IPS-18c (cell line): ENCODE results near the gene DOCK4.

Source experiments
- H3K4me3 ChIP-seq: 2 replicates; pipeline ENCODE4 v1.7.0; 2013; ENCODE audit warnings: low read depth, mild to moderate bottlenecking, low read length, moderate library complexity; ENCODE audit not compliant: insufficient read depth
- H3K9me3 ChIP-seq: one replicate; pipeline ENCODE4 v1.6.1; 2013; ENCODE audit warnings: mild to moderate bottlenecking, low read length, moderate library complexity; ENCODE audit not compliant: control insufficient read depth, insufficient read depth

DOCK4 gene

DNA sequence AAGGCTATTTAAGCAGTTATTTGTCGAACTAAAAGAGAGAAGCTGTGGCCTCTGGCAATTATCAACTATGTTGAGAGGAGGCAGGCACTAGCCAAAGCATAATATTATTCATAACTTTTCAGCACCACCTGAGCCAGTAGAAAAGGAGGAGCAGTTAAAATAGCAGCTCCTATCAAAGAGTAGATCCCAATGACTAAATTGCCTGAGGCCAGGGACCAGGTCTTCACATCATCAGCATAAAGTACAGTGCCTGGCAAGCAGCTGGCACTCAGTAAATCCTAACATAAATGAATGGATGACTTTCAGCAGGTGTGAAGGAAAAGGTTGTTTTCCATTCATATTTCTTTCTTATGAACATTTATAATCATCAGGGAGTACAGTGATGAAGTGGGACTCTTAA is 334.9 kb downstream of the DOCK4 start:
- Histone ChIP-seq H3K4me3 (no peak overlapping the region), H3K9me3 (no peaks in the 10 kb centered on the region)

DNA sequence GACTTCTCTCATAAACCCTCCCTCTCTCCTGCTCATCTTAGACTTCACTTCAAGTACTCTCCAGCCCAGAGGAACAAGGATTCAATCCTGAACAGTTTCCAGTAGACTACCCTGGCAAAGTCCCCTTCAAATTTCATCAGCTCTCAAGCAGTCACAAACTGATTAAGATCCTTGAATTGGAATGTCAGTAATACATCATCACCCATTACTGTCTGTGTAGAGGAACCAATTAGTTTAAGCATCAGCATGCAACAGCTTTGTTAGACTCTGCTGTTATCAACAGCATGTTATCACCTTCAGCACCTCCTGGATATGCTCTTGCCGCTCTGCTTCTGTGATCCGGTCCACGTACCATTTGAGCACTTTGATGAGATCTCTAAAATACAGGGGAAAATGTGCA is 336.9 kb downstream of the DOCK4 start:
- no peaks in the 10 kb centered on the region for H3K9me3 ChIP-seq

DNA sequence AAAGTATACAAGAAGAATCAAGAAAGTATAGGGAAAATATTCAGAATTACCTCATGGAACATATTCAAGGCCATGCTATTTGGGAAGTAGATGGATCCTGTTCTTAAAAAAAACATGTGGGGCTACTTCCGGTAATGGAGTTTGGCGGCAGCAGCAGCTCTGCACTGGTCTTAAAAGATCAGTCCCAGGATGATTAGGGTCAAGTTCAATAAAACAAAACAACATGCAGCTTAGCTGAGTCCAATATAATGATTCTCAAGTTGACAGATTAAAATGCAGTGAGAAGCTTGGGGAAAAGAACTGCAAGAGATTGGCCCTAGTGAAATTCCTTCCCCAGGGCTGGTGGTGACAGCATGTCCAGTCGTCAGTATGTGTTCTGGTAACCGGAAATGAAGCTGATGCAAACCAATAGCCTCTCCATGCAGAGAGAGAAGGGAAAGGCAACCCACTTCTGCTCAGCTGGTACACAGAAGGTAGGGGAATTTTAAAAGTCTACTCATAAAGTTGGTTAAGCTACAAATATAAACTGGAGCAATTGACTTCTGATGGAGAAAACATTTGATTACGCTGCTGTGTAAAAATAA is 338.8 kb downstream of the DOCK4 start:
- no peak overlapping the region for H3K4me3 ChIP-seq
- no peaks in the 10 kb centered on the region for H3K9me3 ChIP-seq

More for the DNA sequence above, 336.9 kb downstream of the DOCK4 start:
- H3K4me3 ChIP-seq = no peak overlapping the region

DNA sequence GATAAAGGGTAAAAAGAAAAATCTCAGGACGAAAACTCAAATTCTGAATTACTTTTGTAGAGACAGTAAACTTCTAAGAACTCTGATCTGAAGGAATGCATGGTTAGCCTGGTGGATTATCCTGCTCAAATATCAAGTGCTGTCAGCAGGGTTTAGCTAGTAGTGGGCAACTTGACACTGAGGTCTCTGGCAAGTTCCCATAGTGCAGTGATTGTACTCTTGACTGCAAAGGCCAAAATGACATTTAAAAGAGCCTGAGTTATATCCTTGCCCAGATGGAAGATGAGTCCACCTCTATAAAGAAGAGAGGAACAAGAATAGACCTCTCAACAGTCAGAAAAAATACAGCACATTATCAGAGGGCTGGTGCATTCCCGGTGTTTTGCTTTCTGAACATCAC is 339.4 kb downstream of the DOCK4 start:
- Histone ChIP-seq H3K9me3 (no peaks in the 10 kb centered on the region), H3K4me3 (no peak overlapping the region)

DNA sequence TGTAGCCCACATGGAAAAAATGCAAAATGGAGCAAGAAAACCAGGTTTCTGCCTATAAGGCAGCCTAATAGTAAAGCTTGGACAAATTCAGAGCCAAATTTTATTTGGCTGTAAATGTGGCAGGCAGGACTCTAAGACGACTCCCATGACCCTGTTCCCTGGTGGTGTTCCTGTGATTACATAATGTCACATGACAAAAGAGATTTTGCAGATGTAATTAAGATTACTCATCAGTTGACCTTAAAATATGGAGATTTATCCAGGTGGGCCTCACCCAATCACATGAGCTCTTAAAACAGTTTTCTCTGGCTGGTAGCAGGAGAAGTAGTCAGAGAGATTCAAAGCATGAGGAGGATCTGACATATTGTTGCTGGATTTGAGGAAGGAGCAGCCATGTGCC is 340.8 kb downstream of the DOCK4 start:
- H3K4me3 ChIP-seq = no peak overlapping the region
- no peaks in the 10 kb centered on the region for H3K9me3 ChIP-seq

DNA sequence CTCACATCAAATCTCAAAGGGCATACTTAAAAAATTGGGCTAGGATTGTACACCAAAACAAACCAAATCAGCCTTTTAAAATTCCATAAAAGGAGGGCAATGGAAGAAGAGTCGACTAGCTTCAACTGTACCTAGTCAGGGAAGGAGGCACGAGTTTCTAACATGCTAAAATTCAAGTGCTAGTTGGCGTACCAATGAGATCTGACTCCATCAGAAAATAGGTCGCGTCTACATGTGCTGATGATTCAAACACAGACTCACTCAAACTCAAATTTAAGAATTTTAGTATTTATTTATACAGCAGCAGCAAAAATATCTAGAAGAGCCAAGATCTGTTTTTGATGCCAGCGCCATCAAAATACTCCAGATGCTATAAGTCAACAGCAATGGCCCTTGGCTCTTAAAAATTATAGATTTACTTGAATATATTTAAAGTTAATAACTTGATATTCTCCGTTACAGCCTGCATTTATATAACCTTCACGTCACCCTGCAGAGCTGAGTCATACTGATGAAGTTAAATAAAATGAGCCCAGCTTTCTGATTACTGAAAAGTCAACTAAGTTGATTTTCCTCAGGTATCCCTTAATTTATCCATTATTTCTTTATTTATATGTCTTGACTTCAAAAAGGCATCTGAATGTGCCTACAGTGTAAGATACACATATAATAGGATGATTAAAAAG is 341.8 kb downstream of the DOCK4 start:
- H3K9me3 ChIP-seq = no peaks in the 10 kb centered on the region
- H3K4me3 ChIP-seq = no peak overlapping the region

DNA sequence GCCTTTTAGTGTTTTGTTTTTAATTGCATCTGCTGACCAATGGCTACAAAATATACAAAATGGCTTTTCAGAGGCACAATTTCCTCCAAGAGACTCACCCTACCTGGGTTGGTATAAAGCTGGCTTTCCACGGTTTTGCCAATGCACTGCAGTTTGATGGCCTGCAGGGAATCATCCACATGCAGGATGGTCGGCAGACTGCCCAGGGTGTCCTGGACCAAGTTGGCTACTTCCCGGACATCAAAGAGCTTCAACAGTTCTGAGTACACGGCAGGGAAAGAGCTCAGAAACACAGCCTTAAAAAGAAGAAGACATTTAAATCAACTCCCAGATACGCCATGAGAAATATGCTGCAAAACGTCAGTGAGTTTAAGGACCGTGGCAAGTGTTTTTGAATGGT is 342.9 kb downstream of the DOCK4 start:
- Histone ChIP-seq H3K4me3 (no peak overlapping the region), H3K9me3 (no peaks in the 10 kb centered on the region)

DNA sequence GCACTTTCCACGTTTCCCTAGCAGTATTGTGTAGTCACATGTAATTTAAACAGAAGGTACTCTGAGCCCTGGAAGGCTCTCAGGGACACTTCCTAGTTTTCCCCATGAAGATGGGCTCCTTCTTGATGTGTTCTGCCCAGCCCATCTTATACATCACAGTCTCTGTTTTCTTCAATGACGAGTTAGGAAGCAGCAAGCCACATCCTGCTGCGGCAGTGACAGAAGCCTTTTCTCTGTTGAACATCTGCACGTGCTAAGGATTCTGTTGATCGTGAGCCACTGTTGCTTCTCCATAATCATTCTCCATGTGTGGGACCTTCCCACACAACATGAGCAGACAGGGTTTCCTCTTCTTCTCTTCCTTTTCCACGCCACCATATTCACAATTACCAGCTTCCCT is 346.0 kb downstream of the DOCK4 start:
- no peaks in the 10 kb centered on the region for H3K9me3 ChIP-seq
- no peak overlapping the region for H3K4me3 ChIP-seq

DNA sequence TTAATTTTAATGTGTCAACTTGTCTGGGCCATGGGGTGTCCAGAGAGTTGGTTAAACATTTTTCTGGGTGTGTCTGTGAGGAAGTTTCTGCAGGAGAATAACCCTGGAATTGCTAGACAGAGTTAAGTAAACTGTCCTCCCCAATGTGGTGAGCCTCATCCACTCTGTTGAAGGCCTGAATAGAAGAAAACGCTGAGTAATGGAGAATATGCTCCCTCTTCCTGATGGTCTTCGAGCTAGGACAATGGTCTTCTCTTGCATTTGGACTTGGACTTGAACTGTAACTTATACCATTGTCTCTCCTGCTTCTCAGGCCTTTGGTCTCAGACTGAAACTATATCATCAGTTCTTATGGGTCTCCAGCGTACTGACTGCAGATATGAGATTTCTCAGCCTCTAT is 347.9 kb downstream of the DOCK4 start:
- Histone ChIP-seq H3K4me3 (no peak overlapping the region), H3K9me3 (no peaks in the 10 kb centered on the region)

DNA sequence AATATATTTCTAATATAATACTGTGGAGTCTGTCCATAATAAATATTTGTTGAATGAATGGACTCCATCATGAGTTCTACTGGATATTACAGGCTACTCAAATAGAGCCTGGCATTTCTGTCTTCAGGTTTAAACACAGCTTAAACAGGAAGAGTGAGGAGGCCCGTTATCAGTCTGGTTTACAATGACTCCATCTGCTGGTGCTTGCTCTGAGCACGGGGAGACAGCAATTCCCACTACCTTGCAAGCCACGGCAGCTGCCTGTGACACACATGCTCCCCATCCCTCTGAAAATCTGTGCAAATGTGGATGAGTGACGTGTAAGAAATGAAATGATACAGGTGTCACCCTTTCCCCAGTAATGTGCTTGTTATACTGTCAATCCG is 350.4 kb downstream of the DOCK4 start:
- Histone ChIP-seq H3K4me3 (no peak overlapping the region), H3K9me3 (no peaks in the 10 kb centered on the region)

DNA sequence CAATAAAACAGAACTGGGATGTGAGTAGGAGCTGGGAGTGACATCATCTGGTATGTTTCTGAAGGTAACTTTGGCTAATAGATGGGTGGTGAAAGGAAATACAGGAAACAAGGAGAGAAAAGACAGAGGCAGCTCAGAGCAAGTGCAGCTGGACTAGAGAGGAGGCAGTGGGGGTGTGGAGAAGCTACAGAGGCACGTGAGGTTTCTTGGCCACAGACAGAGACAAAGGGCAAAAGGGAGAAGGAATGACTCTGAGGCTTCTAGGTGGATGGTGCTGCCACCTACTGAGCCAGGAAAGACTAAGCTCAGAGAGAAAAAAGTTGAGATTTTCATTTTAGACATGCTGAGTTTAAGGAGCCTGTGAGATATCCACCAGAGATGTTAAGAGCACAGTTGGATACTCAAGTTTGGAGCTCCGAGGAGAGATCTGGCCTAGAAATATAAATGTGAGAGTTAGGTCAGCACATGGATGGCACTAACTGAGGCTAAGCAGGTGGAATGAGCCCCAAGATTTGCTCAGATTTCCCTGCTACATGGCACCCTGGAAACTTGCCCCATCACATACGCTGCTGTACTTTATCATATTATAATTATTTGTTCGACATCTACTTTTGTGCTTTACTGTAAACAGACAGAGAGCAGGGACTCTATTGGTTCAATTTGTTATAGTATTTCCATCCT is 350.9 kb downstream of the DOCK4 start:
- no peak overlapping the region for H3K4me3 ChIP-seq
- no peaks in the 10 kb centered on the region for H3K9me3 ChIP-seq

DNA sequence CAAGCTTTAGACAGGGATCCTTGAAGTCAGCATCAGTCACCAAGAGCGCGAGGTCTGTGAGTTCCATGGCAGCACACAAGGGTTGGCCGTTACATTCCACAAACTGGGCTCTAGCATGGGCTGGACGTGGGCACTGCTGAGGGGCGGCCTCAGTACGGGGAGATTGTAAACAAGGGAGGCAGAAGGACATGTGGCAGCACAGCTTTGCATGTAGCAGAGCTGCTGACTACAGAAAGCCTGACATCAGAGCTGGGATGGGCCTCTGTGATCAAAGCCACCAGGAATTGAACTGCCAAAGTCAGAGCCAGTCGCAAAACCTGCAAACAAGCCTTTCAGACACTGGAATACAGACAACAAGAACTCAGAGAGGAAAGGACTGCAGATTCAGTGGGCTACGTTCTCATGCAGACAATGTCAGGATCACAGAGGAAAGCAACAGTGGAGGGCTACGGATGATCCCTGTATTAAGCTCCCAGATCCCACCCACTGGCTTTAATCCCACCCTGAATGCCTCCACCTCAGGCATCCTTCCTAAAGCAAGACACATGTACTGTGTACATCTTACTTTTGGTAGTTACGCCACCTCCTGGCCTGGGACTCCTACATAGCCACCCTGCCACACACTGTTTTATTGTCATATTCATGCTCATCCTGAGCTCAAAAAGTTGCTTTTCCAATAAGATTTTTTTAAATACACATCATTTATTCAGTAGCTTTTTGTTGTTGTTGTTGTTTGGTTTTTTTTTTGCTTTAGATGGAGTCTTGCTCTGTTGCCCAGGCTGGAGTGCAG is 352.8 kb downstream of the DOCK4 start:
- no peak overlapping the region for H3K4me3 ChIP-seq

DNA sequence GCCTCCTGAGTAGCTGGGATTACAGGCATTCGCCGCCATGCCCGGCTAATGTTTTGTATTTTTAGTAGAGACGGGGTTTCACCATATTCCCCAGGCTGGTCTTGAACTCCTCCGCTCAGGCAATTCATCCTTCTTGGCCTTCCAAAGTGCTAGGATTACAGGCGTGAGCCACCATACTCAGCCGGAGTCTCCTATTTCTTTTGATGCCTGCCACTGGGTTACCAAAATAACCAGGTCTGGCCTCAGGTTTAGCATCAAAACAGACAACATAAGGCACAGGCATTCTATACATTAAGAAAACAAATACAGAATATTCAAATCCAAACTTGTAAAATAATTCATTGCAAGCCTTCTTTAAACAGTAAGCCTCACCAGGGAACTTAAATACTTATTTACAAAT is 354.1 kb downstream of the DOCK4 start:
- H3K9me3 ChIP-seq = no peaks in the 10 kb centered on the region
- no peak overlapping the region for H3K4me3 ChIP-seq

More for the DNA sequence above, 352.8 kb downstream of the DOCK4 start:
- no peaks in the 10 kb centered on the region for H3K9me3 ChIP-seq

DNA sequence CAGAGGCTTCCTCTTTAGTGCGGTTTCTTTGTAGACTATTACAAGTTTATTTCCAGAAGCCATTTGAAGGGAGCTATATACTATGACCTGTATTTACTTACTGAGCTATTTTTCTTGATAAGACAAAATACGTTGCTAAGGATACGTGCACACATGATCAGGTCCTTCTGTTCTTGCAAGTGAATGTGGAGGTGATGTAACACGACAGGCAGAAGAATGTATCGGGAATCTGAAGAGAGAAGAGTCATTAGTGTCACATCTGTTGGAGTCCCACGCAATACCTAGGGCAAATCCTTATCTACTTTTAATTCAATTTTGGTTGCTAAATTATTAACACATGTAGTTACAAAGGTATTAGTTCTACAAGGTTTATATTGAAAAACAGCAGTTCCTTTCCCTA is 359.3 kb downstream of the DOCK4 start:
- H3K4me3 ChIP-seq = no peak overlapping the region
- H3K9me3 ChIP-seq = no peaks in the 10 kb centered on the region

DNA sequence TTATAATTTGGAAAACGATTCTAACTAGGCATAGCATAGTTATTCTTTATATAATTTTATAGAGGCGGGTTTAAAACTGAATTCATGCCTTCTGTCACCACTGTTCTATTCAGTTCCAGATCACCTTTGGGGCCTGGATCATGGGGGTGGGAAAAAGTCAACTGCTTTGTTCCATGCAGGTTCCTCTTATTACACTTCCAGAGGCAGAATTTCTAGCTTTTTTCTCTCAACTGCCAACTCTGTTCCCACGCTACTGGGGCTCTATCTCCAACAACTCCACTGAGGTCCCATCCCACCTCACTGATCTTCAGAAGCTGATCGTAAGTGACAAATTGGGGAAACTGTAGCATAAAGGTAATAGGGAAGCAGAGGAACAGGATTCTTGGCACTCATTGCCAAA is 360.3 kb downstream of the DOCK4 start:
- Histone ChIP-seq H3K4me3 (no peak overlapping the region), H3K9me3 (no peaks in the 10 kb centered on the region)

DNA sequence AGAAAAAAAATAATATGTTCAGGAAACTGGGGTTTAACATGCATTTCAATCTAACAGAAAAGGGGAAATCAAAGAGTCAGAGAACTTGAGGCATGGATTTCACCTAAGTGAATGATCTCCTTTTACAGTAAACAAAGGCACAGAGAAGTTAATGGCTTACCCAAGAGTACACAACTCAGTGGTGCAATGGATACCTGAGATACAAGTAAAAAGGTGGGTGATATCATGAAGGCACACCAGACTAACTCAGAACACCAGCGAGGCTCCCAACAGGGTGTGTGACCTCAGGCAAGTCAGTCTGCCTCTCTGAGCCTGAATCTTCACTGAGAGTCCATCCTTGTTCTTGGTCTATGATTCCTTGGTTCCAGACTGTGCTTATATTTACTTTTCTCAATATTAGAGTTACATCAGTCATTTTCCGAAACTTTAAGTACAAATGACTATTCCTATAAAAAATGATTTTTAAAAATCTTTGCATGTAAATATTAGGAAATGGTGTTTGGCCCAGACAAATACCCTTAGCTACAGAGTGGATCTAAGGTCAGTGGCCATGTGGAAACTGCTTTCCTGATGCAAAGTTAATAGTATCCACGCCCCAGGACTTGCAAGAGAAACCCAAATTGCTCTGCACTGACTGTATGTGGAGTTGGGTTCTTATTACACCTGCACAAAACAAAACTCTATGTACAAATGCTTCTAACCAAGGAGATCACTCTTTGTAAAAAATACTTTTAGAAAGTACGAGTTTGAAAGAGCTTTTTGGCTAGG is 361.1 kb downstream of the DOCK4 start:
- H3K9me3 ChIP-seq = no peaks in the 10 kb centered on the region
- no peak overlapping the region for H3K4me3 ChIP-seq

DNA sequence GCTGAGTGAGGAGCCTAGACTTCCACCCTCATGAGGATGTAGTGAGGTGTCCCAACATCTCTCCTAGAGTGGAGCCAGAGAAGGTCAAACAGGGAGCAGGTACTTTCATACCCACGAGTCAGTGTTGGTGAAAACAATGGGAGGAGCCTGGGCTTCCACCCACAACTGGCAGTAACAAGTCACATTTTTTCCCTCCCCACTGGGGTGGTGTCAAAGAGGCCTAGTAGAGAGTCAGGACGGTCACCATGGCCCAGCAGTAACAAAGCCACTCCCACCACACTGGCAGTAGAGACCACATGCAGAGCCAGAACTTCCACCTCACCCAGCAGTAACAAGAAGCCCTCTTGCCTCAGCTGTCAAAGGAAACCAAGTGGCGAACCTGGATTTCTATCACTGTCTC is 363.7 kb downstream of the DOCK4 start:
- H3K9me3 ChIP-seq = no peaks in the 10 kb centered on the region
- H3K4me3 ChIP-seq = no peak overlapping the region
